HG03045 (cell line): Measurements from ENCODE around the gene USP32.
"Not testable (repeated sequence)": the region's sequence is repeated elsewhere in the genome, so short reads cannot be mapped to it uniquely, and the experiment has no call there.

Source experiments
- ATAC-seq: cut with Tn5 transposase; IDR thresholded peaks from one replicate; pipeline ENCODE4 v1.9.1; 2021; ENCODE audit warnings: mild to moderate bottlenecking, moderate library complexity; ENCODE audit not compliant: unreplicated experiment

The USP32 gene

DNA sequence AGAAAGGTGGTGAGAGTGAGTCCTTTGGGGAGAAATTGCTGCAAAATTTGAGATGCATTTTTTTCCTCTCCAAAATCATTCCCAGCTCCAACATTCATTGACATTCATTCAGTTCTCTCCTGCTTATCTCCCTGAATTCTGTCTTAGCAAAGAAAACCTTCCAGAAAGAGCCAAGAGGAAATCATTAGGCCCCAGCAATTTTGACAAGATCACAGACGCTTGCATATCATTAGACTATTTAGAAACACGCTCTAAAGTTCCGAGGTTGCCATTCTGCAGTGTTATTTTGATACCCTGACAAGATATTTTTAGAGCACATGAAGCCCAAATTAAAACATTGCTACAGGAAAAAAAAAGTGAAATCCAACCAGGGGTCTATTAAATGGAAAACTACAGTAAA, 20.8 kb upstream of the USP32 start:
- no peak for ATAC-seq

DNA sequence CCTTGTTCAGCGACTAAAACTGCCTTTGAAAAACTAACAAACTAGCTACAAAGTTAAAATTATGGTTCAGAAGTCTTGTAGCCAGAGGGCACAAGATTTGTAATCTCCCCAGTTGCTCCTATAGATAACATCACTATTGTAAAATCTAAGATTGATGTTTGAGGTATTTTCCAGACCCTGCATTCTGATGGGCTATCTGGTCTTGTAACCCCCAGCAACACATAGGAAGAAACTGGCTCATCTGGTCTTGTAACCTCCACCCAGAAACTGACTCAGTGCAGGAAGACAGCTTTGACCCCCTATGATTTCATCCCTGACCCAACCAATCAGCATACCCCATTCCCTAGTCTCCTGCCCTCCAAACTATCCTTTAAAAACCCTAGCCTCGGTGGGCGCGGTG, 18.1 kb upstream of the USP32 start:
- no peak for ATAC-seq

GRCh38 chr17:60406887-60407286, 15.0 kb upstream of the USP32 start:
- ATAC-seq, result no peak

- no peak for ATAC-seq
These were observed 12.0 kb upstream of the USP32 start for GRCh38 chr17:60403962-60404361.

DNA sequence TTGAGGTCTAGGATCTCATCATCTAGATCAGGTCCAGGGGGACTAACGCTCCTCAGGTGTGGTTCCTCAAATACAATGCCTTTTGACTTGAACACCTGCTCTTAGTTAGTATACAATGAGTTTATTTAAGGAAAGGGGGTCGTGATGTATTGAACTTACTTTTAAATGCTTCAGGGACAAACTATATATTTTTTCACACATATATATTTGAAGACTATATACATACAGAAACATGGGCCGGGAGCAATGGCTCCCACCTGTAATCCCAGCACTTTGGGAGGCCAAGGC, 11.5 kb upstream of the USP32 start:
- ATAC-seq, result no peak

- ATAC-seq, result no peak
These were observed 9.9 kb upstream of the USP32 start for GRCh38 chr17:60401819-60402218.

DNA sequence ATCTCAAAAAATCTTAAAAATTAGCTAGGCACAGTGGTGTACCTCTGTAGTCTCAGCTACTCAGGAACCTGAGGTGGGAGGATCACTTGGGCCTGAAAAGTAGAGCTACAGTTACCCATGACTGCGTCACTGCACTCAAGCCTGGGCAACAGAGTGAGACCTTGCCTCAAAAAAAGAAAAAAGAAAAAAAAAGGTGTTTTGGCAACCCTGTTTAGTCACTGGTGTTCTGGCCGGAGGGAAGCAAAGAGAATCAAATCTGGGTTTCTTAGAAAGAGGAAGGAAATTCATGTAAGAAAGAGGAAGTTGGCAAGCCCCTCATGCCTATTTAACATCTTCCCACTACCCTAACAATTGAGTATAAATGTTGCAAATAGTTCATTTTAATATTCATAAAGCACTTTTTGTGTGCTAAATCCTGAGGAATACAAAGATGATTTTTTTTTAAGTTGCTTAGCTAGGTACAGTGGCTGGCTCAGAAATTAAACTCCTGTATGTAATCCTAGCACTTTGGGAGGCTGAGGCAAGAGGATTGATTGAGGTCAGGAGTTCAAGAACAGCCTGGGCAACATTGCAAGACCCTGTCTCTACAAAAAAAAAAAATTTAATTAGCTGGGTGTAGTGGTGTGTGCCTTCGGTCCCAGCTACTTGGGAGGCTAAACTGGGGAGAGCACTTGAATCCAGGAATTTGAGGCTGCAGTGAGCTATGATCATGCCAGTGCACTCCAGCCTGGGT, 6.5 kb upstream of the USP32 start:
- ATAC-seq, result no peak

DNA sequence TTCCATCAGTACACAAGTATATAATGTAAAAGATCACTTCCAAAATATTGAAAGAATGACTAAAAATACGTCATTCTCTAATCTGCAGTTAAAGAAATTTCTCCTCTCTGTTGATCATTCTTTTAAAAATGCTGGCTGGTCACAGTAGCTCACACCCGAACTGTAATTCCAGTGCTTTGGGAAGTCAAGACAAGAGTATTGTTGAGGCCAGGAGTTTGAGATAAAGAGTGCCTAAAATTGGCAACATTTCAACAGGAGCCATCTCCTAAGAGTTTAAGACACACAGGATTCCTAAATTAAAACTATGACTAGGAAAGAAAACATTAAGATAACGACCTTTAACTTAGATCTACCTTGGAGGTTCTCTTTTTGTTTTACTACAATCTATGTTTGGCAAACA, 4.5 kb upstream of the USP32 start:
- no peak for ATAC-seq

GRCh38 chr17:60395508-60396065, 3.7 kb upstream of the USP32 start:
- ATAC-seq, result no peak

GRCh38 chr17:60393840-60394723, 2.1 kb upstream of the USP32 start:
- no peak for ATAC-seq

DNA sequence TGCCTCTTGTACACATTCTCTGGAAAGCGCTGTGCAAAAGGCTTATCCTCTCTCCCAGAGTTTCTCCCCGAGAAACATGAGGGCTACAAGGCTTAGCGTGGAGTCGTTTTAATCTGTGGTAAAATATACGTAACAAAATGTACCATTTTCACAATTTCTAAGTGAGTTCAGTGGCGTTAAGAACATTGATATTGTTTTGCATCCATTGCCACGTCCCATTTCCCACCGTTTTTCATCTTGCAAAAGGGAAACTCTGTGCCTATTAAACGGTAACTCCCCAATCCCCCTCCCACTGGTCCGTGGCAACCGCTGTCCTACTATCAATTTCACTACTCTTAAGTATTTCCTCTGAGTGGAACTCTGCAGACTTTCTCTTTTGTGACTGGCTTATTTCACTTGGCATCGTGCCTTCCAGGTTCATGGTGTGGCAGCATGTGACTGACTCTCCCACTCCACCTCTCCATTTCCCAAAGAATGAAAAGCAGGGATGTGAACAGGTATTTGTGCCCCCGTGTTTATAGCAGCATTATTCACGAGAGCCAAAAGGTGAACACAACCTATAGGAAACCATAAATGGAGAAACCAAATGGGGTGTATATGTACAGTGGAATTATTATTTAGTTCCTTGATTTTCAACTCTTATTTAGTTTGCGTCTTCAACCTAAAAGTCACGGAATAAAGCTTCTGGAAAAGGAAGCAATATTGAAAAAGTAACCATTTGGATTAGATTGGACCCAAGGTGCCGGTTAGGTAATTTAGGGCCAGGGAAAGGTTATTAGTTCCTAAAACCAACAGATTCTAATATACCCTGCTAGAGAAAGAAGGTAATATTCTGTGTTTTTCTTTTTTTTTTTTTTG, 1.1 kb upstream of the USP32 start:
- no peak for ATAC-seq

DNA sequence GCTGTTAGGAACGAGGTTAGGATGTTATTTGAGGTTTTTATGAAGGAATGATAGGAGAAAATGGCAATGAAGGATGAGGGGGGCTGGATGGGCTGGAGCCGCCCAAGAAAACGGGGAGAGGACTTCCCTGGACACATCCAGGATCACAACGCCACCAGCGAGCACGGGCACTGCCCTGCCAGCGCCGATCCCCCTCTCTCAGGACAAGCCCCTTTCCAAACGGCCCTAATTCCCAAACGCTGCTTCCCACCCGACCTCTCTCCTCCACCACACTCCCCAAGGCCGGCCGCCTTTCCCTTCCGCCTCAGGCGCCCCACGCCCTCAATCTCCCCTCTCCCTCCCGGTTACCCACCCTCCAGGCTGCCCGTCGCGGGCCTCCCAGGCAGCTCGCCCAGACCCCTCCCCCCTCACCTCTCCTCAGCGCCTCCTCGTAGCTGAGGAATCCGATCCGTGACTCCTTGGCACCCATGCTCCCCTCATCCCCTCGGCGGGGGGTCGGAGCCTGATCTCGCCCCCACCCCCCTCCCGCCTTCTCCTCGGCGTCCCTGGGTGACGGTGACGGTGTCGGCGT, 377 bp downstream of the USP32 start:
- peak; percentile 33 for ATAC-seq

DNA sequence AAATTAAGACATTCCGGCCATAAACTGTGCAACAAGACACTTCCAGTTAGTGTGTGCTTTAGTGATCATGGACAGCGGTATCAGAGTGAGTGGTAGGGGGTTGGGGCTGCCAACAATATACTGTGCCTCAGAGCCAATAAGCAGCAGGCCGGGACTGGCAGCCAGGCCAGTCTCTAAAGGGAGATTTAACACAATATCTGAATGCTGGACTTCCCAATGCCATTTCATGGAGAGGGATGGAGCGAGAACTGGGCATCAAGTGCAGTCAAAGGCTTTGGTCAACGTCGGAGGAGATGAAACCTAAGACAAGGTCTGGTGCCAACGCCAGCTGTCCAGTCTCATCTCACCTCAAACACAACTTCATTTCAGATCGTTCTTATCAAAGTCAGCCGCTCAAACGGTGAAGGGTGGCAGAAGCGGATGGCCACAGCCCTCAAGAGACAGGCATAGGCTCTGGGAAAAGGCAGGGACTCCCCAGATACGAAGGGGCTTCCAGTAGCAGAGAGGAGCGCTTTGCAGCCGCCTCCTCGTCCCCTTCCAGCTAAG, 935 bp downstream of the USP32 start:
- no peak for ATAC-seq

DNA sequence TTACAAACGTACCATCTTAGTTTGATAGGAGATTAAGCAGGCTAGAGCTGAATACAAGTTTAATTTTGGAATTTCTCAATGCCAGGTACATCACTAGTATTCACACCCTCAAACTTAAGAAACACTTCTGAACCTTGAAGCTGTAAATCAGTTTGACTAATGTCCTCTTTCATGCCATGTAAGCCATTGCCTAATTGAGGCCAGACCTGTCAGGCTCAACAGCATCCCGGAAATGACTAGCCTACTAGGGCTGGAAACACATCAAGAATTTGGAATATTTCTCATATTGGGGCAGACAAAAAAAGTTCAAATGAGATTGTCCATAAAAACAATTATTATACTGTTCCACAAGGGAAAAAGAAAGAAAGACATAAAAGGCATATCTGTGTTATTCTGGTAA, 1.7 kb downstream of the USP32 start:
- no peak for ATAC-seq

GRCh38 chr17:60388742-60389141, 3.2 kb downstream of the USP32 start:
- no peak for ATAC-seq

DNA sequence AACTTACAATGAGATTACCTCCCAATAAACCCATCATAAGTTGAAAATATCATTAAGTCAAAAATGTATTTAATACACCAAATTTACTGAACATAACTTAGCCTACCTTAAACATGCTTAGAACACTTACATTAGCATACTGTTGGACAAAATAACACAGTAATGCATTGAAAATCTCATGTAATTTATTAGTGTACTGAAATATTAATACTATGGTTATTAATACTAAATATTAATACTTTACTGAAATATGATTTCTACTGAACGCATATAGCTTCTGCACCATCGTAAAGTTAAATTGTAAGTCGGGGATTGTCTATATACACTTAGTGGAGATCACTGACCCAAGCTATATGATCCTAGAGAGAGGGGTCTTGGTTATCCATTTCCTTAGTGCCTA, 4.3 kb downstream of the USP32 start:
- ATAC-seq, result no peak

DNA sequence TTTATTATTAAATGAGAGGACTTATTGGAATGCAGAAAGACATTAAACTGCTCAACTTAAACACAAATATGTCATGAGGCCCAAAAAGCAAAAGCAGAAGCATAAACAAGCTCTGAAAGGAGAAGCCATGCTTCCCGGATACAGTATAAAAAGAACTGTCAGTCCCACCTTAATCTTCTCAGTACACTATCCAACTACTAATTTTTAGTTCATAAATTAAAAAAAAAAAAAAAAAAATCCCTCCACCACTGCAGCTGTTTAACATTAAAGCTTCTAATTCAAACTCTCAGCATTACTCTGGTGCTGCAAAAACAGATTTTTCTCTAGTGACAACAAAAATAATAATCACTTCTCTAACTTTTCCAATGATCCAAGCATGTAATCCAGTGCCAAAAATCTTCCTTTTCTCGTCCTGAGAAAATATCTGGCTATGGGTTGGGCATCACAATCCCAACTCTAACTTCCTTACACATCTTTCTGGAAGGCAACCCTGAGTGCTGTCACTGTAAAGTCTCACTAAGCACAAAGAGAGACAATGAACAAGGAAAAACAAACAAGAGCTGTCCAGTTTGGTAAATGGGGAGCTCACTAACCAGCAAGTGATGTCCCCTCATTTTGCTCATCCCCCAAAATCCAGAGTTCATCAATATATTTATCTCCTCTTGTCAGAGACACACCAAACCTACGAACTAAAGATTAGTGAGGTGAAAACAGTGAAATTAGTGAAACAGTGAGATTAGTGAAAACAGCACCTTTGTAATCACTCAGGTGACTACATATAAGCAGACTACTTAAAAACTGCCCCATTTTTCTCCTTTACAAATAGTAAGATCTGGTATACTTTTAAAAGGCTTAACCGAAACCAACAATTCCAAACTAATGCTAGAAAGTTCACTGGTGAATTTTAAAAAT, 5.5 kb downstream of the USP32 start:
- ATAC-seq, result no peak

DNA sequence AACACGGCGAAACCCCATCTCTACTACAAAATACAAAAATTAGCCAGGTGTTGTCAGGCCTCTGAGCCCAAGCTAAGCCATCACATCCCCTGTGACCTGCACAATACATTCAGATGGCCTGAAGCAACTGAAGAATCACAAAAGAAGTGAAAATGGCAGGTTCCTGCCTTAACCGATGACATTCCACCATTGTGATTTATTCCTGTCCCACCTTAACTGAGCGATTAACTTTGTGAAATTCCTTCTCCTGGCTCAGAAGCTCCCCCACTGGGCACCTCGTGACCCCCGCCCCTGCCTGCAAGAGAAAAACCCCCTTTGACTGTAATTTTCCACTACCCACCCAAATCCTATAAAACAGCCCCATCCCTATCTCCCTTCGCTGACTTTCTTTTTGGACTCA, 7.0 kb downstream of the USP32 start:
- not testable (repeated sequence) for ATAC-seq

DNA sequence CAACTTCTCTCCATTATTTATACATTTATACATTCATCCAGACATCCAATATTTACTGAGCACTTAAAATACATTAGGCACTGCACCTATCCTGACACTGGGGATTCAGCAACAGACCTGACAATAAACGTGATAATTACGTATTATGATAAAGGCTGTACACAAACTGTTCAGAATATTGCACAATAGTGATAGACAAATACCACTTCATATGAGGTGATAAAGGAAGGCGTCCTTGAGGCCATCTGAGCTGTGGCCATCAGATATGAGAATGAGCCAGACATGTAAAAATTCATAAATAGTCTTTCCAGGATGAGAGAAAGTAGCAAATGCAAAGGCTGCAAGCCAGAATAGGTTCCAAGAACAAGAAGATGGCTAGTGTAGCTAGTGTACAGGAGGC, 8.6 kb downstream of the USP32 start:
- no peak for ATAC-seq

GRCh38 chr17:60381958-60382357, 10.0 kb downstream of the USP32 start:
- no peak for ATAC-seq
